Uterus (tissue), 4 donors: ENCODE measurements around the gene BICRA. TPM values are rescaled to one million over a fixed set of nuclear protein-coding genes. Genes with fewer than 3 reads are reported as not detected.
"Not testable (repeated sequence)": the region's sequence is repeated elsewhere in the genome, so short reads cannot be mapped to it uniquely, and the experiment has no call there.

Experiments used
- DNase-seq, 2 donors: peaks; one replicate each; pipeline ENCODE4 v3.0.0-alpha.2; 2019 to 2020
- H3K27ac ChIP-seq, 2 donors: fragments of 200-600 bp; sonication (generic); 1 replicate in 1 of 2; 2 replicates in 1 of 2; pipeline ENCODE4 v1.5.1; 2016 to 2018
- H3K27me3 ChIP-seq, 2 donors: fragments of 200-600 bp; sonication (generic); one replicate each; pipeline ENCODE4 v1.5.1; 2018 to 2019; ENCODE audit warnings: control low read depth in 1 of 2
- H3K36me3 ChIP-seq, 2 donors: fragments of 200-600 bp; sonication (generic); one replicate each; pipeline ENCODE4 v1.5.1; 2019; ENCODE audit warnings: control low read depth in 1 of 2
- H3K4me1 ChIP-seq, 2 donors: fragments of 200-600 bp; sonication (generic); one replicate each; pipeline ENCODE4 v1.5.1; 2018 to 2019; ENCODE audit warnings: control low read depth in 1 of 2
- H3K4me3 ChIP-seq, 2 donors: fragments of 200-600 bp; sonication (generic); 1 replicate in 1 of 2; 2 replicates in 1 of 2; pipeline ENCODE4 v1.5.1; 2018 to 2019; ENCODE audit warnings: mild to moderate bottlenecking in 1 of 2
- H3K9me3 ChIP-seq, 2 donors: fragments of 200-600 bp; sonication (generic); one replicate each; pipeline ENCODE4 v1.5.1; 2019; ENCODE audit warnings: control low read depth in 1 of 2
- CTCF ChIP-seq, 4 experiments: fragments of 200-600 bp in 2 of 4; fragments of 450-650 bp in 2 of 4; sonication (generic) in 2 of 4; IDR thresholded peaks; one replicate each; pipeline ENCODE4 v1.5.1; 2016 to 2019; ENCODE audit warnings: antibody characterized with exemption in 4 of 4, mild to moderate bottlenecking in 2 of 4, moderate library complexity in 1 of 4
- POLR2A ChIP-seq, 2 donors: fragments of 450-650 bp; IDR thresholded peaks; one replicate each; pipeline ENCODE4 v1.6.1; 2016; ENCODE audit warnings: antibody characterized with exemption in 2 of 2, mild to moderate bottlenecking in 1 of 2, moderate library complexity in 1 of 2
- intact Hi-C: fragments of 100-400 bp; cut with DNase I; formaldehyde crosslinking; loops from one replicate; pipeline ENCODE4 v1.15.1; 2023; ENCODE audit warnings: low total_unique reads
- total RNA-seq, 4 donors: library from RNA; depleted of rRNA in 3 of 4; stranded (reverse); fragments of >200 nt in 3 of 4; gene quantifications; one replicate each; pipeline versions ENCODE4 v1.1.0 to v1.2.4, GENCODE V29; 2014 to 2023
- donor health status: DM: yes; HTN: yes; CAD: no.

BICRA gene
- total RNA-seq, 4 donors from 2014 or later: 2.0 to 28.1 (median 20.5) TPM

DNA sequence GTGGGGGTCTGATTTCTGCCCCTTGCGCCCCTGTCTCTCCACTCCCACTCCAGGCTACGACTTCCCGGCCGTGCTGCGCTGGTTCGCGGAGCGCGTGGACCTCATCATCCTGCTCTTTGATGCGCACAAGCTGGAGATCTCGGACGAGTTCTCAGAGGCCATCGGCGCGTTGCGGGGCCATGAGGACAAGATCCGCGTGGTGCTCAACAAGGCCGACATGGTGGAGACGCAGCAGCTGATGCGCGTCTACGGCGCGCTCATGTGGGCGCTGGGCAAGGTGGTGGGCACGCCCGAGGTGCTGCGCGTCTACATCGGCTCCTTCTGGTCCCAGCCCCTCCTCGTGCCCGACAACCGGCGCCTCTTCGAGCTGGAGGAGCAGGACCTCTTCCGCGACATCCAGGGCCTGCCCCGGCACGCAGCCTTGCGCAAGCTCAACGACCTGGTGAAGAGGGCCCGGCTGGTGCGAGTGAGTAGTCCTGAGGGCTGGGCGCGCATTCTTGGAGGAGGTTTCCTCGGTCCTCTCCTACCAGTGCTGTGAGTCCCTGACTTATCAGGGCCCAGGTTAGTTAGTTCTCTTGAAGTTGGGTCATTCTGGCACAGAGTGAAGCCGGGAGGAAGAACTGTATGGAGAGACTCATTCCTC lies 116.9 kb downstream of the BICRA start:
- H3K36me3 ChIP-seq: no peaks in the 10 kb centered on the region
- intact Hi-C loops: no loop called here
- TF ChIP-seq POLR2A (IDR thresholded peaks at IDR 0.05) (no peak), CTCF (IDR thresholded peaks at IDR 0.05) (no peak)
- DNase-seq: no peak
- peak overlapping the region; percentile 46 to 63 for H3K27ac ChIP-seq
- no peaks in the 10 kb centered on the region for H3K9me3 ChIP-seq
- peaks cover 5 to 24% of the 10 kb centered on the region in 2 donors for H3K4me1 ChIP-seq
- H3K27me3 ChIP-seq: no peaks in the 10 kb centered on the region
- H3K4me3 ChIP-seq: no peak overlapping the region

GRCh38 chr19:47726467-47726866 lies 117.5 kb downstream of the BICRA start:
- TF ChIP-seq CTCF (IDR thresholded peaks at IDR 0.05): no peak
- TF ChIP-seq POLR2A (IDR thresholded peaks at IDR 0.05): no peak
- Histone ChIP-seq H3K4me1 (peaks cover 5 to 24% of the 10 kb centered on the region in 2 donors), H3K36me3 (no peaks in the 10 kb centered on the region), H3K27me3 (no peaks in the 10 kb centered on the region), H3K4me3 (no peak overlapping the region), H3K27ac (peak overlapping the region; percentile 46 to 63), H3K9me3 (no peaks in the 10 kb centered on the region)
- no peak for DNase-seq
- intact Hi-C loops: no loop called here

GRCh38 chr19:47728295-47728694 lies 119.4 kb downstream of the BICRA start:
- Histone ChIP-seq H3K27ac (peak overlapping the region; percentile 88 to 94), H3K4me1 (peaks cover 5 to 24% of the 10 kb centered on the region in 2 donors)
- H3K36me3 ChIP-seq, H3K27me3 ChIP-seq, DNase-seq, intact Hi-C loops, H3K9me3 ChIP-seq, H3K4me3 ChIP-seq: not testable (repeated sequence)

GRCh38 chr19:47729468-47729798 lies 120.5 kb downstream of the BICRA start:
- Histone ChIP-seq H3K36me3 (no peaks in the 10 kb centered on the region), H3K4me3 (peak overlapping the region; percentile 6 to 8), H3K27ac (peak overlapping the region; percentile 88 to 94), H3K9me3 (no peaks in the 10 kb centered on the region), H3K27me3 (no peaks in the 10 kb centered on the region), H3K4me1 (peaks cover 5 to 19% of the 10 kb centered on the region in 2 donors)
- DNase-seq: peak; percentile 79 to 87
- intact Hi-C loops: no loop called here
- TF ChIP-seq CTCF (IDR thresholded peaks at IDR 0.05) (no peak), POLR2A (IDR thresholded peaks at IDR 0.05) (no peak)

DNA sequence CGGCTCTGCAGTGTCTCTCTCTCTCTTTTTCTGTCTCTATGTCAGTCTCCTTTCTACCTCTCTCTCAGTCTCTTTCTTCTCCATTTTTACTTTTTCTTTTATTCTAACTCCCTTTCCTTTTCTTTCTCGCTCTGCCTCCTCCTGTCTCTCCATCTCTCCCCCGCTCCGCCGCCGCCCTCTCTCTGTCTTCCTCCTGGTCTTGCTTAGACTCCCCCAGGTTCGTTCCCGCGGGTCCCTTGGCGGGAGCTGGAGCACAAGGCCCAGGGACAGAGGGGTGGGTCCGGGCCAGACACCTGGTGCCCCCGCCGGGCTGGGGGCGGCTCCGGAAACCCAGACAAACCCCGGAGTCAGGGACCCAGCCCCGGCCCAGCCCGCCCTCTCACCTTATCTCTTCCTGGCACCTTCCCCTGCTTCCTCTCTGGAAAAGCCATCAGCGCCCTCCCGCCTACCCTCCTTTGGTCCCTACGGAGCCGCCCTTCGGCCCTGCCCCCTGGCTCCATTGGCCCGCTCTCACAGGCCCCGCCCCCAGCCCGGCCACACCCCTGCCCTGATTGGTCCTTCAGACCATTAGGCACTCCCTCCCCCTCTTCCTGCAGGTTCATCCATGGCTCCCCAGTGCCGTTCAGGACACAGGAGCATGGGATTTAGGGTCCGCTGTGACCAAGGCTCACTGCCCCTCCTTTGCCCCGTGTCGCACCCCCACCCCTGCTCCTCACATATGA lies 121.0 kb downstream of the BICRA start:
- intact Hi-C loops: no loop called here
- peak overlapping the region; percentile 88 to 94 for H3K27ac ChIP-seq
- H3K36me3 ChIP-seq: no peaks in the 10 kb centered on the region
- DNase-seq: peak; percentile 68 to 79
- H3K27me3 ChIP-seq: no peaks in the 10 kb centered on the region
- H3K9me3 ChIP-seq: no peaks in the 10 kb centered on the region
- peaks cover 5 to 19% of the 10 kb centered on the region in 2 donors for H3K4me1 ChIP-seq
- TF ChIP-seq CTCF (IDR thresholded peaks at IDR 0.05): no peak
- no peak for TF ChIP-seq POLR2A (IDR thresholded peaks at IDR 0.05)
- peak overlapping the region; percentile 6 to 8 for H3K4me3 ChIP-seq
